SH-SY5Y (cell line): ENCODE results near the gene ZBP1.

ENCODE experiments used
- GATA2 ChIP-seq: IDR thresholded peaks from 2 replicates; pipeline ENCODE4 v1.6.1; 2011; ENCODE audit warnings: mild to moderate bottlenecking, low read depth, low read length
- GATA3 ChIP-seq: IDR thresholded peaks from 2 replicates; pipeline ENCODE4 v1.6.1; 2011; ENCODE audit warnings: low read depth, mild to moderate bottlenecking, low read length, moderate library complexity

DNA sequence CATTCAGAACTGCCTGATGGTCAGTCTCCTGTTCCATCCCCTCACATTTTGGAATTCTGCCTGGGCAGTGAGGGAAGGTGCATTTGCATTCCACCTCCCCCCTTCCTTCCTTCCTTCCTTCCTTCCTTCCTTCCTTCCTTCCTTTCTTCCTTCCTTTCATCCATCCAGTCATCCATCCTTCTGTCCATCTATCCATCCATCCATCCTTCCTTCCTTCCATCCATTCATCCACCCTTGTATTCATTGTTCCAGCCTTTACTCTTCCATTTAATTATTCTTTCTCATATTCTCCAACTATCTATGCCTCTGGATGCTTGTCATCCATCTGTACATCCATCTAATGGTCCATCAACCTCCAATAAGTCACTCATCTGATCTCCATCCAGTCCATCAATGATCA lies 45.3 kb downstream of the ZBP1 start:
- no peak for TF ChIP-seq GATA2
- no peak for TF ChIP-seq GATA3
